GM18907 (cell line): ENCODE data around the gene ARAP1.
"Not testable (repeated sequence)": the region's sequence is repeated elsewhere in the genome, so short reads cannot be mapped to it uniquely, and the experiment has no call there.

Experiments used
- ATAC-seq: cut with Tn5 transposase; IDR thresholded peaks from one replicate; pipeline ENCODE4 v1.9.1; 2021; ENCODE audit warnings: mild to moderate bottlenecking, moderate library complexity; ENCODE audit not compliant: unreplicated experiment

ARAP1 gene

DNA sequence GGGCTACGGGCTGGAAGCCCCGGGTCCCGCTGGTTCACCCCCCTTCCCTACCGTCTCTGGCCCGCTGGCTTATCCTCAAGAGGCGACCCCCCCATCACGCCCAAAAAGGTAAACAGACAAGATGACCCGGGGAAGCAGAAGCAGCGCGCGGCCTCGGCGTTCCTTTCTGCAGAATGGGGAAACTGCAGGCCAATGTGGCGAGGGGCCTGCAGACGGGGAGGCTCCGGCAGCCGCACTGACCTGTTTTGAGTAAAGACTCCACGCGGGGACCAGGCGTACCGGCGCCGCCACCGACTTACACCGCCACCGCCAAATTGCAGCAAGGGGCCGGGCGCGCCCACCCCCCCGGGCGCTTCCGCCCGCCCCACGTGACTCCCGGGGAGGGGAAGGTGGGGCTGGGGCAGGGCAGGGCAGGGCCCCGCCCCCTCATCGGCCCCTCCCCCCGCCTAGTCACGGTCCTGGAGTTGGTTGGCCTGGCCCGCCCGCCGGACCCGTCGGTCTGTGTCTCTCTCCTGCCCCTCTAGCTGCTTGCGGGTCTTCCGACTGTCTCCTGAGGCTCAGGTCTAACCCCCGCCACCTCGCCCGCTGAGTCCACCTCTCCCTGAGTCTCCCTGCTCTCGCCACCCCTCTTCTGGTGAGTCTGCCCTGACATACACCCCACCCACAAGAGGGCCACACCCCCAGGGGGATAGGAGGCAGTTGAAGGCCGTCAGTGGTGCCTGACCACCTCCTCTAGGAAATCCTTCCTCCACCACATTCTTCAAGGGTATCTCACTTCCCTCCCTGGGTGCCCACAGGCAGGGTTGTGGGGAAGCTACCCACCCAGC is at the start of gene ARAP1:
Gene ARAP1 (minus strand): TSS at position 321 of the 827 bp plus-strand sequence. CDS start 25,280 bp downstream, outside the sequence.
- peak; percentile 66 for ATAC-seq

DNA sequence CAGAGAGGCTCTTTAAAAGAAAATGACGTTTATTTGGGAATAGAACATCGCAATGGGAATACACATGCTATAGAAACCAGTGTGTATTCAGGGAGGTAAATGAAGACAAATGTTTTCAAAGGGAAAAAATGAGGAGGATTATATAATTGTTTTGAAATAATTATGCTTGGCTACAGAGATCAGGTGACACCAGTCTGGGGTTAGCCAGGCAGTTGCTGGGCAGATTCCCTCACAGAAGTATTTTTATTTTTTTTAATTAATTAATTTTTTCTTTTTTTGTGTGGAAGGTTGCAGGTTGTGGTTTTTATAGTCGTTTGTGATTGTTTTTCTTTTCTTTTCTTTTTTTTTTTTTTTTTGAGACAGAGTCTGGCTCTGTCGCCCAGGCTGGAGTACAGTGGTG is 47.2 kb upstream of the ARAP1 start:
- no peak for ATAC-seq

DNA sequence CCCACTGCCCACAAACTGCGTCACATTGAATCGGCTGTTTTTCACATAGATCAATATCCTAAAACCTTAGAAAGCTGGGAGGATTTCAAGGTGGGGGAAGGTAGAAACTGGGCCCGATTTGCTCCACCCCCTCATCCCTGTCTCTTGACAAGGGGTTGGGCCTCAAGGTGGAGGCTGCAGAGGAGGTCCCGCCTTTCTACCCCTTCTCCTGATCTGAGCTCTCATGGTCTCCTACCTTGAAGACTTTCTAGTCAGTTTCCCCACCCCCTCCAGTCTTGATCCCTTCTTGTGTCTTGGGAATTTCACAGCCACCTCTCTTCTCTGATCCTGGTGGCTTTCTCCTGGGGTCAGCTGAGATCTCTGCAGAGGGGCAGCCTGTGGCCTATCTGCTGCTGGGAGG is 46.2 kb upstream of the ARAP1 start:
- ATAC-seq, result no peak

DNA sequence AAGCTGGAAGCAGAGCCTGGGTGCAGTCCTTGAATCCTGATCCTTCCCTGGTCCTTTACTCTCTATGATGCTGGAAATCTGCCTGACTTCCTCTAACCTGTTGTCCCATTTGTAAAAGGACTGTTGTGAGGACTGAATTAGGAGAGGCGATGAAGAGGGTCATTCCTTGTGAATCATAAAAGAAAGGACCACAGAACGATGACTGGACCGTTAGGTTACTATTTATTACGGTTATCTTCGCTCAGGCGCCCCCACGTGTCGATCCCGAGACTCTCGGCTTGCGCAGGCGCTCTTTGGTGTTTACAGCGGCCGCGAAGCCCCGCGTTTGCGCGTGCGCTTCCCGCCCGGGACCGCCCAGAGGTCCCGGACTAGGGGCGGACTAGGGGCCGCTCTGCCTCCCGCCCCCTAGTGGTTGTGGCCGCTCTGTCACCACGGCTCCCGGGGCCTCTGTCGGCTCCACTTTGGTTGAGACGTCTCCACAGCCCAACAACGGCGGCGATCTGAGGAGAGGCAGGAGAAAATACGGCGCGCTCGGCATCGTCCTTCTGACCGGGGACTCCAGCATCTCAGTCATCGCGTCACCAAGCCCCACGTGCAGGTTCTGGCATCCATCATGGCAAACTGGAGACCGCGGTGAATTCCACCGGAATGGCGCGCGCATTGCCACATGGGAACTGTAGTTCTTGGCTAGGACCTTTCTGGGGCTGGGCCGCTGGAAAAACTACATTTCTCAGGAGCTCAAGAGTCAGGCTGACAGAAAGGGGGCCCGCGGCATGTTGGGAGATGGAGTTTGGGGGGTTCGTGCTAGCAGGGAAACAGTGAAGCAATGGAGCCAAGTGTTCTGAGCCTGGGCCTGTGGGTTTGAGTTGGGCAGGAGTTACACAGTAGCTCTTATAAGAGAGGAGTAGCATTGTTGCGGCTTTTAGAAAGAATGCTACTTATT is 41.5 kb upstream of the ARAP1 start, which contains the start of gene STARD10:
Gene STARD10 (minus strand): TSS at position 623 of the 943 bp plus-strand sequence. CDS start 12,866 bp downstream, outside the sequence.
- peak; percentile 90 for ATAC-seq

DNA sequence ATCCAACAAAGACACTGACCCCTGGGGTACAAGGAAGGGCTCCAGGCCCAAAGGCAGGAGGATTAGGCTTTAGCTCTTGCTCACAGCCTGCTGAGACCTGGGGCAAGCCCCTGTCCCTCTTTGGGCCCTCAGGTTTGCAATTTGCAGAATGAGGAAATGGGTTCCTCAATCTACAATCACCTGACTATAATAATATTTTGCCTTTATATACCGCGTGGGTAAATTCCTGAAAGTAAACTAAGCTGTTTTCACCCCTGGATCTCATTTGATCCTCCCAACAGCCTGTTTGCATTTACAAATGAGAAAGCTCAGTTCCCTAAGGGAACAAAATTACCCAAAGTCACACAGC is 40.8 kb upstream of the ARAP1 start:
- no peak for ATAC-seq

DNA sequence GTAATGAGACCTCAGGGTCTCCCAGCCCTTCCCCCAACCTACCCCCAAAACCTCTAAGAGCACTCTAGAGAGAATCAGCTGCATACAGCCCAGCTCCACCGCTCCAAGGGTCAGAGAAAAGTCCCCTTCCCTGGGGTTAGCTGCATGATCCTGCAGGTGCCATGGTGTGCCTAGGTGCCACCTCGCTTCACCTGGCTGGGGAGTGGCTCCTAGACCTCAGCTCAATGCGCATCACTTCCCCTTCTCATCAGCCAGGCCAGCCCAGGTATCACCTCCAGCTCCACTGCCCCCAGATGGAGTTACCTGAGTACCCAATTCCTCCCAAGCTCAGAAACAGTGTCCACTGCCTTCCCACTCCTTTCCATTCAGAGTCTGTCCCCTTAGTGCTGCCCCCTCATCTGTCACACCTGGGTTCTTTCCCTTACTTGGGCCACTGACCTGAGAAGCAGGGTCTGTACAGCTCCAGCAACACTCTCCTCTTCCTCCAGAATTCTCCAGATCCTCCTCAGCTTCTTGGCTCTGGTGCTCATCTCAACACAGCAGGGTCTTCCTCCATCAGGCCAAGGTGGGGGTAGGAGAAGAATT is 40.3 kb upstream of the ARAP1 start:
- no peak for ATAC-seq

DNA sequence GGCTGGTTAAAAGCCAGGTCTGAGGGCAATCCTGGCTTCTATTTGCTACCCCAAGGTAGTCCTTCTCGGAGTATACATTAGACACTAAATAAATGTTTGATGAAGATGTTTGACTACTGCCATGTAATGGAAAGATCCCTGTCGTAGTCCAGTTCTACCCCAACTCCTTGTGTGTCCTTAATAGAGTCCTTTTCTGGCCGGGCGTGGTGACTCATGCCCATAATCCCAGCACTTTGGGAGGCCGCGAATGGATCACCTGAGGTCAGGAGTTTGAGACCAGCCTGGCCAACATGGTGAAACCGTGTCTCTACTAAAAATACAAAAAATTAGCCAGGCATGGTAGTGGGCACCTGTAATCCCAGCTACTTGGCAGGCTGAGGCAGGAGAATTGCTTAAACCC is 39.0 kb upstream of the ARAP1 start:
- not testable (repeated sequence) for ATAC-seq

DNA sequence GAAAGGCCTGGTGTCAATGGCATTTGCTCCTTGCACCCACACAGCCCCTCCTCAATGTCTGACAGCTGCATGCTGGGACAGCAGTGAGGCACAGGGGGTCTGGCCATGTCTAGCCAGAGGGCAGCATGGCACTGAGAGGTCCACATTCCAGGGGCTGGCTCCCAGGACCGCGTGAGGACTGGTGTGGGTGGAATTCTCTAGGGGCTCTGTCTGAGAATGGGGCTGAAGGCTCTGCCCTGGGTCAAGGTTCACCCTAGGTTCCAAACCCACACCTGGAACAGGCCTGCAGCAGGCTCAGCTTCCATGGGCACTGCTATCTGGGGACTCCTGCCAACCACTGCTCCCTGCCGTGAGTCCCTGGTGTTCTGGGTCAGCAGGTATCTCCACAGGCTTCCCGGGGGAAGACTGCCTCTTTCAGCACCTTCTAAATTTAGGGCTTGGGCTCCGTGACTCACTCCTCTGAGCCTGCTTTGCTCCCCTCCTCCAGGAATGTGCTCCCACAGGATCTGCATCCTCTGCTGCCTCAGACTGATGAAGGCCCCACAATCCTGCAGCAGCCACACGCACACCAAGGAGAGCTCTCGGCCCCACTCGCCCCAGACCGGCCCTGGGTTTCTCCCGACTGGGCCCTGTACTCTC is 37.4 kb upstream of the ARAP1 start:
- ATAC-seq, result no peak

DNA sequence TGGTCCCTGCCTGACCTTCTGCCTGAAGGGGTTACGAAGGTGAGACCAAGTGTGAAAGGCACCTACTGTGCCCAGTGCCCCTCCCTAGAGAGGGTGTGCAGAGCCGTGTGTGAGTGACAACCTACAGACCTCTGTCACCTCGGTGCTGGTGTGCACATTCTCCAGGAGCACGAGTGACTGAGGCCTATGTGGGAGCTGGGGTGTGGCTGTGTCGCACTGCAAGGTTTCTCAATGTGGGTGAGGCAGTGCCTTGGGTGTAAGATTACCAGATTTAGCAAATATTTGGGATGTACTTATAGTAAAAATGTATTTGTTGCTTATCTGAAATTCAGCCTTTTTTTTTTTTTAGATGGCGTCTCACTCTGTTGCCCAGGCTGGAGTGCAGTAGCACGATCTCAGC is 36.0 kb upstream of the ARAP1 start:
- no peak for ATAC-seq

DNA sequence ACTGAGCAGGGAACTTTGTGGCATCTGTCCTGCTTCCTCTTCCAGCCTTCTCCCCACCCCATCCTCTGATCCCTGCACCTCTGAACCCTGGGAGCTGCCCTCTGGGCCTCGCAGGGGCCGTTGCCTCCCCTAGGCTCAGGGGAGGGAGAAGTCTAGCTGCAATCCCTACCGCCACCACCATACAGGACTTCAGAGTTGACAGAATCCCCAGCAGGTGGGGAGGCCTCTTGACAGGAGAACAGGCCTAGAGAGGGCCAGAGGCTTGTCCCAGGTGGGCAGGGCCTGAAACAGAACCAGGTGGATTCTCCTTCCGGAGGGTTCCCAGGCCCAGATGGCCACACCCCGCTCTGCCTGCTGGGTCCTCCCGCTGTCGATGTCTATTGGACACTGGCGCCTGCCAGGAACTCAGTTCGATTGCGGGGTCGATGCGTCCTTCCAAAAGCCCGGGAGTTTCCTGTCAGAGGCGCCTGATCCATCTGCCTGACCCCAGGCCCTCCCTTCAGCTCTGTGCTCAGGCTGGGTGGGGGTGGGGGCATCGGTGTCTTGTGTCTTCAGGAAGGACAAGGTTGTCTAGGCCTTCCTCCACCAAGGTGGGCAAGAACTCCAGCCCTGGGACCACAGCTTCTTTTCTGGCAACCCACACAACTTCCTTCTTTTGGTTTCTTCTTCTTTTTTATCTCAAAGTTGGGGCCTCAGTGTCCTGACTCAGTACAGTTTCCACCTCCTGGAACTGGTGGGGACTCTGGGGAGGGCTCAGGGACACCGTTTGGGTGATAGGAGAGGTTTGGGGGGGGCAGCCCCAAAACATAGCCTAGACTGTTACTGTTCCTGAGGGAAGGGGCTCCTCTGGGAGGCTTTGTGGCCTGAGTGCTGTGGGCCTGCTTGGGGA is 35.3 kb upstream of the ARAP1 start:
- peak; percentile 62 for ATAC-seq

DNA sequence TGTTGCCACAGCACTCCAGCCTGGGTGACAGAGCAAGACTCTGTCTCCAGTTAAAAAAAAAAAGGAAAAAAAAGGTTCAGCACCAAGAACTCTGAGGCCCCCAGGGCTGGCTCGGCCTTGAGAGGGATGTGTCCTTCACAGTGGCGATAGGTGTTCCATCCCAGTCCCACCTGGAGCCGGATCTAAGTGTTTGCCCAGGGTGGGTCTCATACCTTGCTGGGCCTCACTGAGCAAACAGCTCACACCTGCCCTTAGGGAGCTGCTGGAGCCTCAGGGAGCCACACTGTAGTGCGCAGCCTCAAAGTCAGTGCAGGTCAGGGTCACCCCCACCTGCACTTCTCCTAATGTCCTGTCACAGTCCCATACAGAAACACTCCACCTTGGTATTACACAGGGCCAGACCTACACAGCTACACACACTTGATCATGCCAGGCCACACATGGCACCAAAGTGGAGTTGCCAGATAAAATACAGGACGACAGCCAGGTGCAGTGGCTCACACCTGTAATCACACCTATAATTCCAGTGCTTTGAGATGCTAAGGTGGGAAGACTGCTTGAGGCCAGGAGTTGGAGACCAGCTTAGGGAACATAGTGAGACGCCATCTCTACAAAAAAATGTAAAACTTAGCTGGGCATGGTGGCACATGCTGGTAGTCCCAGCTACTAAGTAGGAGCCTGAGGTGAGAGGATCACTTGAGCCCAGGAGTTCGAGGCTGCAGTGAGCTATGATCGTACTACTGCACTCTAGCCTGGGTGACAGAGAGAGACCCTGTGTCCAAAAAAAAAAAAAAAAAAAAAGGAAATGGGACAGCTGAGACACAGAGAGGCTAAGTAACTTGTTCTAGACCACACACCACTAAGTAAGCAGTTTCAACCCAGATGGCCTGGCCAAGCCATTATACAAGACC is 34.4 kb upstream of the ARAP1 start:
- ATAC-seq, result no peak

DNA sequence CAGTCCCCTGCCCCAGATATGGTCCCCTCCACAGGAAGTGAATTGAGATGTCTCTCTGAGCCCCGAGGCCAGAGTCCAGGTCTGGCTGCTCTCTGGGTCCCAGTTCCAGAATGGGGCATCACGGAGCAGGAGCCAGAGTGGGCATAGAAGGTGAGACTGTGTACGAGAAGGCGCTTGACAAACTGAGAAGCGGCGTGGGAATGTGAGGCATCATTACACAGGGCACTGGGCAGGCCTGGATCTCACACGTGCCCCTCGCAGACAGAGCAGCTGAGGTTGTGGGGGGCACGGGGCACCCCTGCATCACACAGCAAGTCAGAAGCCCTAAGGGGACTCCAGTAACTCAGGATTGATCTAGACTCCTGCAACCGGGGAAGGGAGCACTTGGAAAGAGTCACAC is 32.5 kb upstream of the ARAP1 start:
- ATAC-seq, result no peak

DNA sequence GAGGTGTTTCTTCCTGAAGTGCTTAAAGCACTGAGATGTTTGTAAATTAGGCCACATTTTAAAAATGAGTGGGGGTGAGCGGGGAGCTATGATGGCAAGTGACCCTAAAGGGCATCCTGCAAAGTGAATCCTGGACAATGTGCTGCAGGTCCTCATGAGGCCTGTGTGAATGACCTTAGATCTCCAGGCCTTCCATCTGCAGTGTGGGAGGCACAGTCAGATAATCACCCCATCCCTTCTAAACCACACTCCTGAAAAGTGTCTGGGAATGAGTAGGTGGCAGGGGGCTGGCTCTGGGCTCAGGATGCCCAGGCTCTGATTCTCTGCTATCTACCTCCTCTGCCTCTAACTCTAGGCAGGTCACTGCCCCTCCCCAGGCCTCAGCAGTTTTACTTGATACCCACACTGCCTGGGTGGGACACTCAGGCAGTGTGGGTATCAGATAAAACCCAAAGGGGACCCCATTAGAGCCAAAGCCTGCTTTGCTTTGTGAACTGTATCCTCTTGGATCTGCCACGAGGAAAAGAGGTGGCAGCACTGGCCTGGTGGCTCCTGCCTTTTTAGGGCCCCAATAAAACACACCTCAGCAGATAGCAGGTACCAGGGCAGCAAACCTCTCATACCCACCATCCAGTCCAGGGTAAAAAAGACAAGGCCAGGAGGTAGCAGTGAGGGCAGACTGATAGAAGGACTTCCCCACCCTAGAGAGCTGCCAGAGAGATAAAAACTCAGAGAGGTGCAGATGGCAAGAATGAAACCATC is 31.1 kb upstream of the ARAP1 start:
- ATAC-seq, result no peak

DNA sequence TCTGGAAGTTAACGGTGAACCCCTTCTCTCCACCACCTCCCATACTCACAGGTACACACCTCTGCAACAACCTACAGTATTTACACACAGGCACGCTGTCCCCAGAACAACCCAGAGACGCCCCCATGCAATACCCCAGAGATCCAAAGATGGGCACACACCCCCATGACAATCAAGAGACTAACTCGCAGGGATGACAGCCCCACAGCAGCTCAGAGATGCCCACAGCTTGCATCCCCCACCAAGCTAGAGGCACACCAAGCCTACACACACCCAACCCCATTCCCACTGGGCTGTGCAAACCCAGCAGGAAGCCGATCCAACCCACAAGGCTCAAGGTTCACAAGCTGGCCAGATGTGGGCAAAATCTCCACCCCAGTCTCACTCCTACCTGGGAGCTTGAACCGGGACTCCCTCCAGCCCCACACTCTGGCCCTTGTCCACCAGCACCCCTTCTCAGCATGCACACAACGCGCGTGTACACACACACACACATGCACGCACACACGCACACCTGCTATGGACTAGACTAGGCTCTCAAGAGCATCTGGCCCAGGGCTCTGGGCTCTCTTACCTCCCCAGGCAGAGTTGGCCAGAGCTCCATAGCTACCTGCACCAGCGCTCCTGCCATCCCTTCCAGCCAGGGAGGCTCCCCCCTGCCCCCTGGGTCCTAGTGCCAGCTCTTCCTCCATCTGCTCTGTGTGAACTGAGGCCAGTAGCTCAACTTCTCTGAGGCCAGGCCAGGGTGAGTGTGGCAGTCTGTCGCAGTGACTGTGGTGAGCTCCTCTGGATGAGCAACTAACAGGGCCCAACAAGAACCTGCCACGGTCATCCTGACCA is 30.1 kb upstream of the ARAP1 start:
- no peak for ATAC-seq

DNA sequence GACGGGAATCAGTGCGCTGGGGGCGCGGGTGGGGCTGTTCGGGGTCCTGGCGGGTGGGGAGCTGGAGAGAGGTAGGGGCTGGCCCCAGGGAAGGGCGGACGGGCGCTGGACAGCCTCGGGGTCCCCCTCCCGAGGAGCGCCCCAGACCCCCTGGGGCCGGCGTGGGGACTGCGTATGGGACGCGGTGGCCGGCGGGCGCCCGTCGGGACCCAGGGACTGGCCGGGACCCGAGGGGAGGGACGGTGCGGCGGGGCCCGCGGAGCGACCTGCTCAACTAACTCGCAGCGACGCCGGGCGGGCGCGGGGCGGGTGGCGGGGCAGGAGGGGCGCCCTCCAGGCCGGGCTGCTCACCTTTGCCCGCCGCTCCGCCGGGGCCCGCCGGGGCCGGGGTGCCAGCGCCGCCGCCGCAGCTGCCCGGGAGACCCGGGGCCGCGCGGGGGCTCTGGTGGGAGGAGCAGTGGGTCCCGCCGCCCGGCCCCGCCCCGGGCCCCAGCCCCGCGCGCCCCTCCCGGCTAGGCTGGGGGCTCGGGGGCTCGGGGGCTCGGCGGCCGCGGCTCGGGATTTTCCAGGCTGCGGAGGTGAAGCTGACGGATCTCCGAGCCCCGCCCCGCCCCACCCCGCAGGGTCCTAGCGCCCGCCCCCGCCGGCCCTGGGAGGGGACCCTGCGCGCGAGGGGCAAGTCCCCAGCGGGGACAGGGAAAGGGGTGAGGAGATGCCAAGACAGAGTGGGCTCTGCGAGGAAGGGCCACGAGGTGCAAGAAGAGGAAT is 29.3 kb upstream of the ARAP1 start:
- ATAC-seq, result no peak

DNA sequence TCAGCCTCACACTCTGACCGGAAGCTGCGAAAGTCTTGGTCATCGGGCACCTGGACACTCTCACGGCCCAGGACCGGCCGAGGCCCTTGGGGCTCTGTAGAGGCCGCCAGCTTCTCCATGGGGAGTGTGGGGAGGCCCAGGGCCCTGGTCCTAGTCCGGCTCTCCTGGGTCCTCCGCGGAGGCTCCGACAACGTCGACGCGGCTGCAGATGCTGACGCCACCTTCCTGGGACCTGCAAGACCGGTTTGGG is 28.8 kb upstream of the ARAP1 start:
- no peak for ATAC-seq
